Mammary microvascular endothelial cell (primary cell): ENCODE results near the gene LMTK3. TPM values are rescaled to one million over a fixed set of nuclear protein-coding genes. Genes with fewer than 3 reads are reported as not detected.

Source experiments
- total RNA-seq: library from RNA; depleted of rRNA; stranded (reverse); fragments of >200 nt; gene quantifications from 2 replicates; pipeline ENCODE4 v1.2.3, GENCODE V29; 2015

Gene LMTK3, protein sequence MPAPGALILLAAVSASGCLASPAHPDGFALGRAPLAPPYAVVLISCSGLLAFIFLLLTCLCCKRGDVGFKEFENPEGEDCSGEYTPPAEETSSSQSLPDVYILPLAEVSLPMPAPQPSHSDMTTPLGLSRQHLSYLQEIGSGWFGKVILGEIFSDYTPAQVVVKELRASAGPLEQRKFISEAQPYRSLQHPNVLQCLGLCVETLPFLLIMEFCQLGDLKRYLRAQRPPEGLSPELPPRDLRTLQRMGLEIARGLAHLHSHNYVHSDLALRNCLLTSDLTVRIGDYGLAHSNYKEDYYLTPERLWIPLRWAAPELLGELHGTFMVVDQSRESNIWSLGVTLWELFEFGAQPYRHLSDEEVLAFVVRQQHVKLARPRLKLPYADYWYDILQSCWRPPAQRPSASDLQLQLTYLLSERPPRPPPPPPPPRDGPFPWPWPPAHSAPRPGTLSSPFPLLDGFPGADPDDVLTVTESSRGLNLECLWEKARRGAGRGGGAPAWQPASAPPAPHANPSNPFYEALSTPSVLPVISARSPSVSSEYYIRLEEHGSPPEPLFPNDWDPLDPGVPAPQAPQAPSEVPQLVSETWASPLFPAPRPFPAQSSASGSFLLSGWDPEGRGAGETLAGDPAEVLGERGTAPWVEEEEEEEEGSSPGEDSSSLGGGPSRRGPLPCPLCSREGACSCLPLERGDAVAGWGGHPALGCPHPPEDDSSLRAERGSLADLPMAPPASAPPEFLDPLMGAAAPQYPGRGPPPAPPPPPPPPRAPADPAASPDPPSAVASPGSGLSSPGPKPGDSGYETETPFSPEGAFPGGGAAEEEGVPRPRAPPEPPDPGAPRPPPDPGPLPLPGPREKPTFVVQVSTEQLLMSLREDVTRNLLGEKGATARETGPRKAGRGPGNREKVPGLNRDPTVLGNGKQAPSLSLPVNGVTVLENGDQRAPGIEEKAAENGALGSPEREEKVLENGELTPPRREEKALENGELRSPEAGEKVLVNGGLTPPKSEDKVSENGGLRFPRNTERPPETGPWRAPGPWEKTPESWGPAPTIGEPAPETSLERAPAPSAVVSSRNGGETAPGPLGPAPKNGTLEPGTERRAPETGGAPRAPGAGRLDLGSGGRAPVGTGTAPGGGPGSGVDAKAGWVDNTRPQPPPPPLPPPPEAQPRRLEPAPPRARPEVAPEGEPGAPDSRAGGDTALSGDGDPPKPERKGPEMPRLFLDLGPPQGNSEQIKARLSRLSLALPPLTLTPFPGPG (N-terminal part only)
- total RNA-seq = 0.05 TPM in 1 of 2 replicates, not detected in the other

GRCh38 chr19:48511800-48512503 is at the start of gene LMTK3:
LMTK3 (minus strand) TSS chr19:48511835; CDS start chr19:48511576, 259 bp downstream.

DNA sequence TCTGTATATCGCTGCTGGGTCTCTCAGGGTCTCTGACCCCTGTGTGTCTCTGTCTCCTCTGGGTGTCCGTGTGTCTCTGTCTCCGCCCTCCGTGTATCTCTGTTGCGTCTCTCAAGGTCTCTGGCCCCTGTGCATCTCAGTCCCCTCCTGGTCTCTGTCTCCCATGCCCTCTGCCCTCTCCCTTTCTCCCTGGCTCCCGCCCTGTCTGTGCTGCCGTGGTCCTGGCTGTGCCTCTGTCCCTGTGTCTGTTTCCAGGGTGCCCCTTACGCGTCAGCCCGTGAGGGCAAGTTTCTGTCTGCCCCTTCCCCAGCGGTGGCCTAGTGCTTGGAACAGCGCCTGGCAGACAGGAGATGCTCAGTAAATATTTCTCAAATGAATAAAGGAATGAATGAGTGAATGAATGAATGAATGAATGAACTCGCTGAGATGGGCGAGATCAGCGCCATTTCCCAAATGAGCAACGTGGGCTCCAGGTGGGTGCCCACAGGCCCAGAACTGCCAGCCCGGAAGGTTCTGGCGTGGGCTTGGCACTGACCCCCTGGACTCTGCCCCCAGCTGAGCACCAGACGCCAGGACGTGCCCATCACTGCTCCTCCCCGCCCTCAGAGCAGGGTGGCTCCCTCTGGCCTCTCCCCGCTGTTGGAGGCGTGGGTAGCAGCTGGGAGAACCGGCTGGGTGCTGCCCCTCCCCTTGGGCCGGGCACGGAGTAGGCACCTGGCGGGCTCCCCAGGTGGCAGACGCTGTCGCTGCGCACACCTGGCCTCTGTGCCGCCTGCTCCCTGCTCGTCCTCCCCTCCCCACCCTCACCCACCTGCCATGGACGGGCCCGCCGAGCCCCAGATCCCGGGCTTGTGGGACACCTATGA is 40.0 kb upstream of the LMTK3 start, which contains the start of gene SULT2B1:
Gene SULT2B1, plus strand, starts transcription at position 736 of the 866 bp plus-strand sequence. Its CDS starts 81 bp downstream, at position 817.

DNA sequence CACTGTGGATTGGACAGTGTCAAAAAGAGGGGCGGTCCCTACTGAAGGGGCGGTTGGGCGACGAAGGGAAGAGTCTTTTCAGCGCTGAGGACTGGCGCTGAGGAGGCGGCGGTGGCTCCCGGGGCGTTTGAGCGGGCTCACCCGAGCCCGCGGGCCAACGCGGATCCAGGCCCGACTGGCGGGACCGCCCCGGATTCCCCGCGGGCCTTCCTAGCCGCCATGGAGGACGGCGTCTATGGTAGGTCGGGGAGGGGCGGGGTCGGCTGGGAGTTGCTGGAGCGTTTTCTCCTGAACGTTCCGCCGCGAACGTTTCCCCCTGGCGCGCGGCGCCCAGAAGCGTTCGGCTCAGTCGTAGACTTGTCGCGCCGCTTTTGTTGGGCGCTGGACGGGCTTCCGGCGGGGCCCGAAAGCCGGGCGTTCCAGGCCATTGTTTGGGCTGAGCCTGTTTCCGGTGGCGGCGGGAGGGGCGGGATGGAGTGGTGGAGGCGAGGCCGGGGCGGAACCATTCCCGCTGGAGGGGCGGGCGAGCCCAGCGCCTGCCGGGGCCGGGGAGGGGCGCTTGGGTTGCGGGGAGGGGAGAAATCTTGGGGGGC is 42.2 kb downstream of the LMTK3 start, which contains the start of gene CYTH2:
Gene CYTH2, plus strand, starts transcription at position 81 of the 593 bp plus-strand sequence. Its CDS starts 139 bp downstream, at position 220.

DNA sequence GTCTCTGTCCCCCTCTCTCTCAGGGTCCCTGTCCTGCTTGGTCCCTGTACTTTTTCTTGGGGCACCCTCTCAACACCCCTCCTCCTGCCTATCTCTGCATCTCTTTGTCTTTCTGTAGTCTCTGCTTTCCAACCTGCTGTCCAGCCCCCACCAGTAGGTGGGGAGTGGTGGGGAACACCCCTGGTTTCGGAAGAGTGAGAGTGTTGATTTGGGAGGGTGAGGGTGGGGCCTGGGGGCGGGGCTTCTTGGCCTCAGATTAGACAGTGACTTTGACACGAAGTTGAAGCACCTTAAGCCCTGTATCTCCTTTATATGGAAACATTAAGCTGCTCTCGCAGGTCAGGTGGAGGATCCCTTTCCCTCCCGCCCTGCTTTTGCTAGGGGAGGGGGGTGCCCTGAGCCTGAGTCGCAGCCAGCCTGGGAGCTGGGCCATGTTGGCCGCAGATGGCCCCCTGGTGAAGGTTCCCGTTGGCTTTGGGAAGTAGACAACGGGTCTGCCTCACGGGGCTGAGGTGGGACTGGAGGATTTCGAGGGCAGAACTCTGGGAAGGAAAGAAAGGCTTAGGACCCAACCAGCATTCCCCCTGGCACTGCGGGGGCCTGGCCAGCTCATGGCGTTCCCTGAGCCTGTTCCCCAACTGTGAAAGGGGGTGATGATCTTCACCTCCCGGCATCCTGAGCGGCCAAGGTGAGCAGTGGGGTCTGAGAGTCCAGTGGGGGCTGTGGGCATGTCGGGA is 56.3 kb downstream of the LMTK3 start, which contains the start of gene KCNJ14:
Gene KCNJ14, plus strand, starts transcription at position 404 of the 737 bp plus-strand sequence. CDS start 6,151 bp downstream, outside the sequence.

GRCh38 chr19:48445606-48446481 is 65.8 kb downstream of the LMTK3 start, which contains the start of gene GRWD1:
GRWD1 (plus strand) TSS chr19:48445983; CDS start chr19:48446006, 23 bp downstream.

Other genes with a start within 250 kb of the LMTK3 start
- gene ZNF114, start 241.8 kb downstream of the LMTK3 start, total RNA-seq = 1.8 and 1.9 TPM in 2 replicates
- 30.1 and 45.4 TPM in 2 replicates for gene EMP3, start 186.3 kb downstream of the LMTK3 start, total RNA-seq
- gene TMEM143, start 147.9 kb downstream of the LMTK3 start, total RNA-seq = 3.5 and 8.0 TPM in 2 replicates
- not detected in 2 replicates for gene SYNGR4, start 147.5 kb downstream of the LMTK3 start, total RNA-seq
- gene KDELR1, start 120.3 kb downstream of the LMTK3 start, total RNA-seq = 96.5 and 102 TPM in 2 replicates
- gene GRIN2D, start 118.2 kb downstream of the LMTK3 start, total RNA-seq = 0.40 and 0.64 TPM in 2 replicates
- gene GRWD1, start 65.9 kb downstream of the LMTK3 start, total RNA-seq = 67.2 and 69.6 TPM in 2 replicates
- gene KCNJ14, start 56.3 kb downstream of the LMTK3 start, total RNA-seq = 0.20 and 0.39 TPM in 2 replicates
- gene CYTH2, start 42.5 kb downstream of the LMTK3 start, total RNA-seq = 35.5 and 41.4 TPM in 2 replicates
- gene SULT2B1, start 40.3 kb upstream of the LMTK3 start, total RNA-seq = not detected in 2 replicates
- not detected in 2 replicates for gene SPACA4, start 94.9 kb upstream of the LMTK3 start, total RNA-seq
- gene FAM83E, start 103.2 kb upstream of the LMTK3 start, total RNA-seq = 0.33 TPM in 1 of 2 replicates, not detected in the other
- gene RPL18, start 107.3 kb upstream of the LMTK3 start, total RNA-seq = 2,122 and 2,588 TPM in 2 replicates
- 12.4 and 14.3 TPM in 2 replicates for gene SPHK2, start 107.7 kb upstream of the LMTK3 start, total RNA-seq
- gene DBP, start 125.5 kb upstream of the LMTK3 start, total RNA-seq = 0.13 and 1.8 TPM in 2 replicates
- gene CA11, start 134.4 kb upstream of the LMTK3 start, total RNA-seq = 0.07 and 0.54 TPM in 2 replicates
- gene NTN5, start 161.2 kb upstream of the LMTK3 start, total RNA-seq = 0.07 TPM in 1 of 2 replicates, not detected in the other
- gene FUT2, start 184.1 kb upstream of the LMTK3 start, total RNA-seq = not detected in 2 replicates
- 0.67 and 1.6 TPM in 2 replicates for gene MAMSTR, start 207.9 kb upstream of the LMTK3 start, total RNA-seq
- 196 and 205 TPM in 2 replicates for gene RASIP1, start 228.8 kb upstream of the LMTK3 start, total RNA-seq
- 0.47 TPM in 1 of 2 replicates, not detected in the other for gene IZUMO1, start 235.1 kb upstream of the LMTK3 start, total RNA-seq
- 5.3 and 6.6 TPM in 2 replicates for gene FUT1, start 240.8 kb upstream of the LMTK3 start, total RNA-seq
- gene FGF21, start 243.7 kb upstream of the LMTK3 start, total RNA-seq = not detected in 2 replicates